Lung (tissue), 12 donors: ENCODE measurements around the gene BCO2. TPM values are rescaled to one million over a fixed set of nuclear protein-coding genes. Genes with fewer than 3 reads are reported as not detected.
A peak's percentile ranks its signal among the peaks of the same experiment; 100 is the strongest.

Source experiments
- ATAC-seq: fragments of 200-7000 bp; cut with Tn5 transposase; one replicate; pipeline ENCODE4 v1.9.1; 2020; ENCODE audit warnings: moderate number of reproducible peaks; ENCODE audit not compliant: insufficient read depth, low FRiP score
- DNase-seq, 3 donors: peaks; one replicate each; pipeline ENCODE4 v3.0.0-alpha.2; 2013 to 2017
- H3K27ac ChIP-seq, 2 donors: one replicate each; pipeline ENCODE4 v1.5.1; 2013; ENCODE audit warnings: mild to moderate bottlenecking in 2 of 2, moderate library complexity in 2 of 2, control low read depth in 1 of 2, inconsistent platforms in 1 of 2, low read depth in 1 of 2, low read length in 1 of 2
- H3K27me3 ChIP-seq, 3 donors: one replicate each; pipeline ENCODE4 v1.5.1; 2013; ENCODE audit warnings: low read length in 2 of 3; ENCODE audit not compliant: control insufficient read depth in 3 of 3, insufficient read depth in 3 of 3
- H3K36me3 ChIP-seq, 4 donors: one replicate each; pipeline ENCODE4 v1.5.1; 2013; ENCODE audit warnings: low read length in 4 of 4, mild to moderate bottlenecking in 1 of 4, moderate library complexity in 1 of 4; ENCODE audit not compliant: control insufficient read depth in 4 of 4, insufficient read depth in 4 of 4
- H3K4me1 ChIP-seq, 5 donors: one replicate each; pipeline ENCODE4 v1.5.1; 2013; ENCODE audit warnings: low read length in 5 of 5, mild to moderate bottlenecking in 2 of 5, moderate library complexity in 1 of 5; ENCODE audit not compliant: control insufficient read depth in 5 of 5, insufficient read depth in 5 of 5
- H3K4me3 ChIP-seq: one replicate; pipeline ENCODE4 v1.5.1; 2013; ENCODE audit warnings: mild to moderate bottlenecking, control low read depth, moderate library complexity
- H3K9ac ChIP-seq, 2 donors: one replicate each; pipeline ENCODE4 v1.5.1; 2013; ENCODE audit warnings: low read length in 2 of 2, control low read depth in 1 of 2; ENCODE audit not compliant: insufficient read depth in 1 of 2
- H3K9me3 ChIP-seq, 4 donors: one replicate each; pipeline ENCODE4 v1.5.1; 2013; ENCODE audit warnings: low read length in 3 of 4, mild to moderate bottlenecking in 1 of 4, moderate library complexity in 1 of 4; ENCODE audit not compliant: control insufficient read depth in 4 of 4, insufficient read depth in 3 of 4
- CTCF ChIP-seq: IDR thresholded peaks from 2 replicates; pipeline ENCODE4 v1.5.1; 2012; ENCODE audit warnings: mild to moderate bottlenecking; ENCODE audit errors: control extremely low read depth, extremely low read depth
- WGBS, 2 donors: extraction: QIAGEN DNeasy Blood & Tissue Kit; methylation state at CpG; one replicate each; pipeline ENCODE4 v1.1.7; 2013; 5-methylcytosine and 5-hydroxymethylcytosine counted together
- polyA plus RNA-seq, 2 donors: library from polyadenylated mRNA; stranded (reverse); fragments of 200-250 nt; gene quantifications; one replicate each; pipeline ENCODE4 v1.2.1, GENCODE V29; 2013
- total RNA-seq, 2 donors: library from RNA; depleted of rRNA in 1 of 2; stranded (reverse); fragments of >200 nt in 1 of 2; gene quantifications; one replicate each; pipeline ENCODE4 v1.2.1, GENCODE V29; 2014 to 2021
- donor health status: control.
- donor health status: control.
- donor health status: Bipolar disorder and iron deficiency.
- donor health status: healthy.
- donor health status: DM: yes; HTN: yes; CAD: no.

The BCO2 gene
- total and polyA plus RNA-seq, 4 donors = 2.8 to 20.3 (median 6.7) TPM

GRCh38 chr11:112162761-112163546 is 12.4 kb upstream of the BCO2 start:
- no peaks in the 10 kb centered on the region for H3K27me3 ChIP-seq
- no peak for TF ChIP-seq CTCF
- peaks cover 0 to 6% (median 0%) of the 10 kb centered on the region in 5 donors for H3K4me1 ChIP-seq
- H3K36me3 ChIP-seq = no peaks in the 10 kb centered on the region
- no peak overlapping the region for H3K9ac ChIP-seq
- no peak overlapping the region for H3K4me3 ChIP-seq
- no peak for ATAC-seq
- no peaks in the 10 kb centered on the region for H3K9me3 ChIP-seq
- H3K27ac ChIP-seq = peak overlapping the region in 1 of 2 donors; percentile 70
- 58 to 67% methylated on average over 6 of the region's 6 CpGs for WGBS, 2 donors
- DNase-seq = no peak

GRCh38 chr11:112163875-112164685 is 11.2 kb upstream of the BCO2 start, which contains the start of gene IL18:
Gene IL18, minus strand, starts transcription at chr11:112164094. Its CDS starts 9,041 bp downstream, at chr11:112155053.
- no peaks in the 10 kb centered on the region for H3K36me3 ChIP-seq
- no peaks in the 10 kb centered on the region for H3K9me3 ChIP-seq
- H3K9ac ChIP-seq = no peak within 1 kb of the TSS
- peak within 1 kb of the TSS in 1 of 2 donors; percentile 91 for H3K27ac ChIP-seq
- DNase-seq (no peak), ATAC-seq (peak; percentile 68)
- peaks cover 0 to 6% (median 0%) of the 10 kb centered on the region in 5 donors for H3K4me1 ChIP-seq
- TF ChIP-seq CTCF = no peak
- H3K4me3 ChIP-seq = no peak within 1 kb of the TSS
- no peaks in the 10 kb centered on the region for H3K27me3 ChIP-seq
- WGBS, 2 donors = 33 to 39% methylated on average over 12 of the region's 12 CpGs

GRCh38 chr11:112165049-112165448 is 10.3 kb upstream of the BCO2 start:
- H3K4me1 ChIP-seq = peaks cover 0 to 6% (median 0%) of the 10 kb centered on the region in 5 donors
- DNase-seq (no peak), ATAC-seq (no peak)
- H3K9ac ChIP-seq = no peak overlapping the region
- H3K4me3 ChIP-seq = no peak overlapping the region
- no peak for TF ChIP-seq CTCF
- no peak overlapping the region for H3K27ac ChIP-seq
- H3K36me3 ChIP-seq = no peaks in the 10 kb centered on the region
- no peaks in the 10 kb centered on the region for H3K9me3 ChIP-seq
- H3K27me3 ChIP-seq = no peaks in the 10 kb centered on the region
- WGBS, 2 donors = 42 to 60% methylated on average over 3 of the region's 3 CpGs
